Tibial nerve (tissue), 4 donors: Measurements from ENCODE around the gene SENP1.

Source experiments
- EP300 ChIP-seq, 2 donors: sonication (generic); formaldehyde crosslinking; IDR thresholded peaks; one replicate each; pipeline ENCODE4 v1.6.1; 2017; ENCODE audit warnings: antibody characterized with exemption in 2 of 2, mild to moderate bottlenecking in 1 of 2
- POLR2A ChIP-seq, 2 donors: fragments of 450-650 bp; IDR thresholded peaks; one replicate each; pipeline ENCODE4 v1.6.1; 2017; ENCODE audit warnings: antibody characterized with exemption in 2 of 2, mild to moderate bottlenecking in 2 of 2, moderate library complexity in 2 of 2
- TF ChIP-seq, protein P1 (sequence below), 5 experiments: fragments of 200-600 bp in 3 of 5; fragments of 450-650 bp in 2 of 5; sonication (generic) in 3 of 5; IDR thresholded peaks; one replicate each; pipeline ENCODE4 v1.5.1; 2016 to 2019; ENCODE audit warnings: antibody characterized with exemption in 5 of 5, mild to moderate bottlenecking in 3 of 5, moderate library complexity in 2 of 5

DNA sequence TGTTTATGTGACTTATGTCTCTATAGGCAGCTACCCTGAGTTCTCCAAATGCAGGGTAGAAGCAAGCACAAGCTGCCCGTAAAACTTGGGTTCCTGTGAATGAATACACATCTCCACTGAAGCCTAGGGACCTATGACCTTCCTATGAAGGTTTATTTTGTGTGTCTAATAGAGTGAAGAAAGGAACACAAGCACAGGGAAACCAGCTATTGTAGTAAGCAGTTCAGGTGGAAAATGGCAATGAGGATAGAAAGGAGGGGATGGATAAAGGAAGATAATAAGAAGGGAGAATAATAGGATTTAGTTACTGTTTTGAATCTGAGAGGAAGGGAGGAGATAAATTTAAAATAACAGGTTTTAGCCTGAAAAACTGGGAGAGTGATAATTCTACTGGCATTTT, 15.6 kb upstream of the SENP1 start:
- TF ChIP-seq, protein P1, sequence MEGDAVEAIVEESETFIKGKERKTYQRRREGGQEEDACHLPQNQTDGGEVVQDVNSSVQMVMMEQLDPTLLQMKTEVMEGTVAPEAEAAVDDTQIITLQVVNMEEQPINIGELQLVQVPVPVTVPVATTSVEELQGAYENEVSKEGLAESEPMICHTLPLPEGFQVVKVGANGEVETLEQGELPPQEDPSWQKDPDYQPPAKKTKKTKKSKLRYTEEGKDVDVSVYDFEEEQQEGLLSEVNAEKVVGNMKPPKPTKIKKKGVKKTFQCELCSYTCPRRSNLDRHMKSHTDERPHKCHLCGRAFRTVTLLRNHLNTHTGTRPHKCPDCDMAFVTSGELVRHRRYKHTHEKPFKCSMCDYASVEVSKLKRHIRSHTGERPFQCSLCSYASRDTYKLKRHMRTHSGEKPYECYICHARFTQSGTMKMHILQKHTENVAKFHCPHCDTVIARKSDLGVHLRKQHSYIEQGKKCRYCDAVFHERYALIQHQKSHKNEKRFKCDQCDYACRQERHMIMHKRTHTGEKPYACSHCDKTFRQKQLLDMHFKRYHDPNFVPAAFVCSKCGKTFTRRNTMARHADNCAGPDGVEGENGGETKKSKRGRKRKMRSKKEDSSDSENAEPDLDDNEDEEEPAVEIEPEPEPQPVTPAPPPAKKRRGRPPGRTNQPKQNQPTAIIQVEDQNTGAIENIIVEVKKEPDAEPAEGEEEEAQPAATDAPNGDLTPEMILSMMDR (IDR thresholded peaks at IDR 0.05), result no peak
- TF ChIP-seq EP300 (IDR thresholded peaks at IDR 0.05) (no peak), POLR2A (IDR thresholded peaks at IDR 0.05) (no peak)
